Measurements from ENCODE around the gene TAF5L.

The TAF5L gene

DNA sequence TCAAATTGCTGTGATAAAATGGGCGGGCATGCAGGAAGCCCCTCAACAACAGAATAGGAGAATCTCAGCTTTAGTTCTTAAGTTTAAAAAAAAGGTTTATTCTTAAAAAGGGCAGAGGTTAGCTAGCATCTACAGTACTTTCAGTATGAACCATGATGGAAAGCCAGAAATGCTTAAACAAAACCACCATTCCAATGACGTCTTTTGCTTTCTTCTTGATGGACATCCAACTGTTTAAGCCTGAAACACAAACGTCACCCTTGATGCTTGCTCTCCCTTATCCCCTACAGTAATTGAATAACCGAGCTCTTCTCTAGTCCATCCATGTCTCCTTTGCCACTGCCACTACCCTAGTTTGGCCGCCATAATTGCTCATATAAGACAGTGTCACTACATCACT, 25.7 kb downstream of the TAF5L start:
- Histone ChIP-seq H4K12ac (ENCODE audit: low read depth, low read length) (no peak overlapping the region), H3K4me2 (ENCODE audit: low read length) (no peak overlapping the region), H3K27me3 (ENCODE audit: insufficient read depth, low read length) (no peaks in the 10 kb centered on the region), H4K91ac (ENCODE audit: low read depth, low read length) (no peak overlapping the region), H2BK12ac (ENCODE audit: low read length) (no peak overlapping the region), H2AK5ac (ENCODE audit: low read length) (no peak overlapping the region), H4K8ac (ENCODE audit: low read depth, low read length) (no peak overlapping the region), H3K23ac (ENCODE audit: low read length) (no peak overlapping the region), H3K36me3 (ENCODE audit: control insufficient read depth in 1 of 2, insufficient read depth in 2 of 2, low read length in 2 of 2) (peaks cover 10 to 25% of the 10 kb centered on the region in 2 experiments), H3K27ac (ENCODE audit: low read depth, low read length) (no peak overlapping the region), H3K18ac (ENCODE audit: low read length) (no peak overlapping the region), H2AFZ (ENCODE audit: insufficient read depth, low read length, poor library complexity) (no peak overlapping the region), H3K9me3 (ENCODE audit: insufficient read depth, low read depth, low read length) (no peaks in the 10 kb centered on the region), H3K79me2 (ENCODE audit: control insufficient read depth, insufficient read depth, low read length, poor library complexity) (no peaks in the 10 kb centered on the region), H3K9ac (ENCODE audit: low read length) (no peak overlapping the region), H2BK120ac (ENCODE audit: insufficient read depth, low read length, poor library complexity) (no peak overlapping the region), H3K4me1 (ENCODE audit: control insufficient read depth in 1 of 2, insufficient read depth in 2 of 2, low read length in 2 of 2) (no peaks in the 10 kb centered on the region), H2BK5ac (ENCODE audit: low read depth, low read length, poor library complexity) (no peak overlapping the region), H3K79me1 (ENCODE audit: low read length) (no peaks in the 10 kb centered on the region), H3K4me3 (ENCODE audit: low read depth, low read length) (no peak overlapping the region), H3K4ac (ENCODE audit: low read depth, low read length) (no peak overlapping the region), H3K14ac (ENCODE audit: low read length) (no peak overlapping the region)
- no CpG with 5 or more reads among the region's 5 CpGs for WGBS (ENCODE audit: extremely low coverage, insufficient coverage, insufficient read length)
- no peak for DNase-seq

DNA sequence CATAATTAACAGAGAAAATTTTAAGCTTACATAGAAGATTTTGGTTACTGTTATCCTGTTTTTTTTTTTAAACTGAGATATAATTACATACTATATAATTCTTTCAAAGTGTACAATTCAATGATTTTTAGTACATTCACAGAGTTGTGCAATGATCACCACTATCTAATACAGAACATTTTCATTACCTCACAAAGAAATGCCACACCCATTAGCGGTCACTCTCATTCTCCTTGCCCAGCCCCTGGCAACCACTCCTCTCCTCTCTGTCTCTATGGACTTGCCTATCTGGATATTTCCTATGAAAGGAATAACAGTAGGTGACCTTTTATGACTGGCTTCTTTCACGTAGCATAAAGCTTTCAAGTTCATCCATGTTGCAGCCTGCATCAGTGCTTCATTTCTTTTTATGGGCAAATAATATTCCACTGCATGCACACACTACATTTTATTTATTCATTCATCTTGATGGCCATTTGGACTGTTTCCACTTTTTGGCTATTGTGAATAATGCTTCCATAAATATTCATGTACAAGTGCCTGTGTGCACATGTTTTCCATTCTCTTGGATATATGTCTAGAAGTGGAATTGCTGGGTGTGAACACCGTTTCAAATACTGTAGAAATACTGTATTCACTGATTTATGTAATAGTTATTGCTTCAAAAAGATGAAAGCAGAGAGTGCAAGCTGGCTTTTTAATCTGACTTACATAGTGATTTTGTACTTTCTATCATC, 26.5 kb downstream of the TAF5L start:
- no peaks in the 10 kb centered on the region for H3K4me1 ChIP-seq (ENCODE audit: control insufficient read depth in 1 of 2, insufficient read depth in 2 of 2, low read length in 2 of 2)
- no peak overlapping the region for H4K8ac ChIP-seq (ENCODE audit: low read depth, low read length)
- H2BK120ac ChIP-seq (ENCODE audit: insufficient read depth, low read length, poor library complexity), result no peak overlapping the region
- H3K36me3 ChIP-seq (ENCODE audit: control insufficient read depth in 1 of 2, insufficient read depth in 2 of 2, low read length in 2 of 2), result peaks cover 16 to 30% of the 10 kb centered on the region in 2 experiments
- peak in 1 of 2 donors; percentile 37 for DNase-seq
- H3K4ac ChIP-seq (ENCODE audit: low read depth, low read length), result no peak overlapping the region
- H2AFZ ChIP-seq (ENCODE audit: insufficient read depth, low read length, poor library complexity), result no peak overlapping the region
- H3K79me1 ChIP-seq (ENCODE audit: low read length), result no peaks in the 10 kb centered on the region
- no peak overlapping the region for H4K12ac ChIP-seq (ENCODE audit: low read depth, low read length)
- H2BK12ac ChIP-seq (ENCODE audit: low read length), result no peak overlapping the region
- H3K14ac ChIP-seq (ENCODE audit: low read length), result no peak overlapping the region
- H3K4me3 ChIP-seq (ENCODE audit: low read depth, low read length), result no peak overlapping the region
- no peak overlapping the region for H3K4me2 ChIP-seq (ENCODE audit: low read length)
- H3K23ac ChIP-seq (ENCODE audit: low read length), result no peak overlapping the region
- no peak overlapping the region for H2AK5ac ChIP-seq (ENCODE audit: low read length)
- H3K27me3 ChIP-seq (ENCODE audit: insufficient read depth, low read length), result no peaks in the 10 kb centered on the region
- no peak overlapping the region for H3K18ac ChIP-seq (ENCODE audit: low read length)
- no peak overlapping the region for H3K9ac ChIP-seq (ENCODE audit: low read length)
- no CpG with 5 or more reads among the region's 3 CpGs for WGBS (ENCODE audit: extremely low coverage, insufficient coverage, insufficient read length)
- no peak overlapping the region for H3K27ac ChIP-seq (ENCODE audit: low read depth, low read length)
- no peak overlapping the region for H4K91ac ChIP-seq (ENCODE audit: low read depth, low read length)
- no peak overlapping the region for H2BK5ac ChIP-seq (ENCODE audit: low read depth, low read length, poor library complexity)
- H3K9me3 ChIP-seq (ENCODE audit: insufficient read depth, low read depth, low read length), result peaks cover 3% of the 10 kb centered on the region
- no peaks in the 10 kb centered on the region for H3K79me2 ChIP-seq (ENCODE audit: control insufficient read depth, insufficient read depth, low read length, poor library complexity)

DNA sequence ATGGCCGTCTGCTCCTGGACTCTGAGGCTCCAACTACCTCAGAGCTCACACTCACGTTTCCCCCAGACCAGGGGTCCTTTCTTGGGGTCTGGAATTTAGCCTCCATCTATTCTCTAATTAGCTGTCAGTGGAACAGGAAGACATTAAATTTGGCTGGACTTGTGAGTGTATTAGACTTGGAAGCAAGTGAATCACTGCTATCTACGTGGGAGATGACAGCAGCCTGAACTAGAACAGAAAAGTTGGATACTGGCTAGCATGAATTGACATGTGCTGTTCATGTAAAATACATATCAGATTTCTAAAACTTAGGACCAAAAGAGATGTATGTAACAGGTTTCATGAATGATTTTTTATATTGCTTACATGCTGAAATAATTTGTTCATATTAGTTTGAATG, 28.0 kb downstream of the TAF5L start:
- Histone ChIP-seq H3K9ac (ENCODE audit: low read length) (no peak overlapping the region), H3K4me1 (ENCODE audit: control insufficient read depth in 1 of 2, insufficient read depth in 2 of 2, low read length in 2 of 2) (no peaks in the 10 kb centered on the region), H4K91ac (ENCODE audit: low read depth, low read length) (no peak overlapping the region), H4K12ac (ENCODE audit: low read depth, low read length) (no peak overlapping the region), H3K4me2 (ENCODE audit: low read length) (no peak overlapping the region), H3K79me1 (ENCODE audit: low read length) (no peaks in the 10 kb centered on the region), H3K4me3 (ENCODE audit: low read depth, low read length) (no peak overlapping the region), H2BK5ac (ENCODE audit: low read depth, low read length, poor library complexity) (no peak overlapping the region), H2AK5ac (ENCODE audit: low read length) (no peak overlapping the region), H3K79me2 (ENCODE audit: control insufficient read depth, insufficient read depth, low read length, poor library complexity) (no peaks in the 10 kb centered on the region), H3K14ac (ENCODE audit: low read length) (no peak overlapping the region), H3K23ac (ENCODE audit: low read length) (no peak overlapping the region), H3K36me3 (ENCODE audit: control insufficient read depth in 1 of 2, insufficient read depth in 2 of 2, low read length in 2 of 2) (peaks cover 21 to 34% of the 10 kb centered on the region in 2 experiments), H3K27ac (ENCODE audit: low read depth, low read length) (no peak overlapping the region), H3K4ac (ENCODE audit: low read depth, low read length) (no peak overlapping the region), H2AFZ (ENCODE audit: insufficient read depth, low read length, poor library complexity) (no peak overlapping the region), H3K18ac (ENCODE audit: low read length) (no peak overlapping the region), H2BK12ac (ENCODE audit: low read length) (no peak overlapping the region), H2BK120ac (ENCODE audit: insufficient read depth, low read length, poor library complexity) (no peak overlapping the region), H4K8ac (ENCODE audit: low read depth, low read length) (no peak overlapping the region), H3K9me3 (ENCODE audit: insufficient read depth, low read depth, low read length) (peaks cover 3% of the 10 kb centered on the region), H3K27me3 (ENCODE audit: insufficient read depth, low read length) (no peaks in the 10 kb centered on the region)
- DNase-seq, result no peak
- no CpG with 5 or more reads among the region's 3 CpGs for WGBS (ENCODE audit: extremely low coverage, insufficient coverage, insufficient read length)

DNA sequence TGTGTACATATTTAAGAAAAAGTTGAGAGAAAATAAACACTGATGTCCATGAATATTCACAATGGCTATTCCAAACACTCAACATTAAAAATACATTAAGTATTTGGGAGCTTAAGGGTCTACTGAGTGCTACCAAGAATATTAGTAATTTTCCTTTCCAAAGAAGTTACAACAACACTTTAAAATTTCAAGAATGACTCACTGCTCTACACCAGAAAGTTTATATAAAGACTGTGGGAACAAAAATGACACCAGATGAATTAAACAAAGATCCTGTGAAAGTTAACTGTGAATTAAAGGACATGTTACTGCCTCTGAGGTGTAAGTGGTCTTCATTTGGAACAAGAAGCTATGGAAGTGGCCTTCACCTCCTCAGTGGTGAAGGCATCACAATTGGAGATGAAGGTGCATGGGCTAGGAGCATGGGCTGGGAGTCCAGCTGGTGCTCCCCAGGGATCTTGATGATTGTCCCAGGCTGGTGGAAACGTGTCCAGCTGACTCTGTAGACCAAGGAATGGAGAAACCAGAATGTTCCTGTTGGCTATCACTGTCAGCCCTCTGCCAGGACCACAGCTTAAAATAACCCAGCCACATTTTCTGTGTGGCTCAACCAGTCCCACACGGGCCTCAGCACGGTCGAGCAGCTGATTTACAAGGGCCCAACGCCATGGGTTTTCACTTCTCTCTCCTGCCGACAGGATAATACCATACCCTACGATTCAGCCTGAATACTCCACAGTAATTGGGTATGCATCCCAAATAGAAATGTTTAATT, 28.8 kb downstream of the TAF5L start:
- WGBS (ENCODE audit: extremely low coverage, insufficient coverage, insufficient read length), result no CpG with 5 or more reads among the region's 7 CpGs
- H3K27ac ChIP-seq (ENCODE audit: low read depth, low read length), result no peak overlapping the region
- no peak overlapping the region for H3K4ac ChIP-seq (ENCODE audit: low read depth, low read length)

More for the DNA sequence above, 28.8 kb downstream of the TAF5L start:
- H4K8ac ChIP-seq (ENCODE audit: low read depth, low read length), result no peak overlapping the region
- peaks cover 18 to 27% of the 10 kb centered on the region in 2 experiments for H3K36me3 ChIP-seq (ENCODE audit: control insufficient read depth in 1 of 2, insufficient read depth in 2 of 2, low read length in 2 of 2)
- no peaks in the 10 kb centered on the region for H3K4me1 ChIP-seq (ENCODE audit: control insufficient read depth in 1 of 2, insufficient read depth in 2 of 2, low read length in 2 of 2)
- H3K4me3 ChIP-seq (ENCODE audit: low read depth, low read length), result no peak overlapping the region
- H4K12ac ChIP-seq (ENCODE audit: low read depth, low read length), result no peak overlapping the region
- no peak overlapping the region for H4K91ac ChIP-seq (ENCODE audit: low read depth, low read length)
- no peak overlapping the region for H3K4me2 ChIP-seq (ENCODE audit: low read length)
- no peak overlapping the region for H3K14ac ChIP-seq (ENCODE audit: low read length)
- no peak overlapping the region for H2BK5ac ChIP-seq (ENCODE audit: low read depth, low read length, poor library complexity)
- no peaks in the 10 kb centered on the region for H3K79me2 ChIP-seq (ENCODE audit: control insufficient read depth, insufficient read depth, low read length, poor library complexity)
- H2AFZ ChIP-seq (ENCODE audit: insufficient read depth, low read length, poor library complexity), result no peak overlapping the region
- H3K9ac ChIP-seq (ENCODE audit: low read length), result no peak overlapping the region
- no peak overlapping the region for H2AK5ac ChIP-seq (ENCODE audit: low read length)
- peak in 1 of 2 donors; percentile 23 for DNase-seq
- H2BK120ac ChIP-seq (ENCODE audit: insufficient read depth, low read length, poor library complexity), result no peak overlapping the region
- H3K23ac ChIP-seq (ENCODE audit: low read length), result no peak overlapping the region
- no peak overlapping the region for H2BK12ac ChIP-seq (ENCODE audit: low read length)
- no peaks in the 10 kb centered on the region for H3K79me1 ChIP-seq (ENCODE audit: low read length)
- H3K9me3 ChIP-seq (ENCODE audit: insufficient read depth, low read depth, low read length), result peaks cover 3% of the 10 kb centered on the region
- H3K18ac ChIP-seq (ENCODE audit: low read length), result no peak overlapping the region
- H3K27me3 ChIP-seq (ENCODE audit: insufficient read depth, low read length), result no peaks in the 10 kb centered on the region
